GM19467 (cell line): ENCODE results near the gene ATP11C.
A peak's percentile ranks its signal among the peaks of the same experiment; 100 is the strongest.
"Not testable (repeated sequence)": the region's sequence is repeated elsewhere in the genome, so short reads cannot be mapped to it uniquely, and the experiment has no call there.

Source experiments
- ATAC-seq: cut with Tn5 transposase; IDR thresholded peaks from one replicate; pipeline ENCODE4 v1.9.1; 2021; ENCODE audit warnings: mild to moderate bottlenecking, moderate library complexity; ENCODE audit not compliant: unreplicated experiment

The ATP11C gene

DNA sequence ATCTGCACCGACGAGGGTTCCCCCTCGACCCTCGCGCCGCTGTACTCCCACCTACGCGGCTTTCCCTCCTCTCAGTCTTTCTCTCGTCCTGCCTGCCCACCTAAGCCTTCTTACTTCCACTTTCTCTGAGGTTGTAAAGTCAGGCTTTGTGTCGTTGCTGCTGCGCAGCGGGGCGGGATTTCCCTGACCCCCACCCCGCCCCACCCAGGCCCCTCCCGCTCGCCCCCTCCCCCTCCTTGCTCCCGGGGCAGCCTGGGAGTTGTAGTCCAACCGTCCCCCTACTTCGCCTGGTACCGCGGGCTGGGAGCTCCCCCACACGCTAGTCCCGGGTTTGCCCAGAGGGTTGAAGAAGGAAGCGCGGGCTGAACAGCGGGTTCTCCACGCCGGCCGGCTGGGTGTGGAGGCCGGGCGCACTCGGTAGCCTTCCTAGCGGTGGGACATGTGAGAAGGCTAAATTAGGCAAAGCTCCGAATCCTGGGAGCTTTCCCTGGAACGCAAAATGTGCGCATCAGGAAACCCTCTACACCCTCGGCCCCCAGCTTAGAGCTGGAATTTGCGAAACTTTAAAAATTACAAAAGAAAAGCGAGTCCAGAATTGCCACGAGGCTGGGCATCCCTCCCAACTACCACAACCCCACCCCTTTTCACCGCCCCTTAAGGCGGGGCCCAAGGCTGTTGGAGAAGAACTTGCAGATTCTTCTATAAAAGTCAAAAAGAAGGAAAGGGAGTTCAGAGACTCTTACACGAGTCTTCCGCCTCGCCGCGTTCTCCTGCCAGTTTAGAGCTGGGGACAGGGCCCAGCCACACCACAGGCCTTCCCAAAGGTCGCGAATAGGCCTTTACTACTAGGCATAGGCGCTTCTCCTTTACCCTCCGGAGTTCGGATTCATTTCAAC lies at the start of gene ATP11C:
Gene ATP11C (minus strand): TSS at position 153 of the 896 bp plus-strand sequence. CDS start 1,011 bp downstream, outside the sequence.
- ATAC-seq: peak; percentile 70

DNA sequence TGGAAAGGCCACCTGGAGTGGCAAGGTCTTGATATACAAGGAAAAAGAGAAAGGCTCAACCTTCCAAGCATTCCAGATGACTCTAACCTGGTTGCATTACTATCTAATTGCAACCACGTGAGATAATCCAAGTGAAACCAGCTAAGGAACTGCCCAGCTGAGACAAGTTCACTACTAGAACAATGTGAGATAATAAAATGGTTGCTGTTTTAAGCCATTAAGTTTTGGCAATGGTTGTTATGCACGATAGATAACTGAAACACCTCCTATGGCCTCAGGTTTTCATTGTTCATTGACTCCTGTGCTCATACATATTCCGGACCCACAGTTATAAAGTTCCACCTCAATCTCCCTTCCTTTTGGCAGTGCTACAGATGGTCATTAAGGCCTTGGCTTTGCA lies 41.6 kb upstream of the ATP11C start:
- ATAC-seq: no peak

DNA sequence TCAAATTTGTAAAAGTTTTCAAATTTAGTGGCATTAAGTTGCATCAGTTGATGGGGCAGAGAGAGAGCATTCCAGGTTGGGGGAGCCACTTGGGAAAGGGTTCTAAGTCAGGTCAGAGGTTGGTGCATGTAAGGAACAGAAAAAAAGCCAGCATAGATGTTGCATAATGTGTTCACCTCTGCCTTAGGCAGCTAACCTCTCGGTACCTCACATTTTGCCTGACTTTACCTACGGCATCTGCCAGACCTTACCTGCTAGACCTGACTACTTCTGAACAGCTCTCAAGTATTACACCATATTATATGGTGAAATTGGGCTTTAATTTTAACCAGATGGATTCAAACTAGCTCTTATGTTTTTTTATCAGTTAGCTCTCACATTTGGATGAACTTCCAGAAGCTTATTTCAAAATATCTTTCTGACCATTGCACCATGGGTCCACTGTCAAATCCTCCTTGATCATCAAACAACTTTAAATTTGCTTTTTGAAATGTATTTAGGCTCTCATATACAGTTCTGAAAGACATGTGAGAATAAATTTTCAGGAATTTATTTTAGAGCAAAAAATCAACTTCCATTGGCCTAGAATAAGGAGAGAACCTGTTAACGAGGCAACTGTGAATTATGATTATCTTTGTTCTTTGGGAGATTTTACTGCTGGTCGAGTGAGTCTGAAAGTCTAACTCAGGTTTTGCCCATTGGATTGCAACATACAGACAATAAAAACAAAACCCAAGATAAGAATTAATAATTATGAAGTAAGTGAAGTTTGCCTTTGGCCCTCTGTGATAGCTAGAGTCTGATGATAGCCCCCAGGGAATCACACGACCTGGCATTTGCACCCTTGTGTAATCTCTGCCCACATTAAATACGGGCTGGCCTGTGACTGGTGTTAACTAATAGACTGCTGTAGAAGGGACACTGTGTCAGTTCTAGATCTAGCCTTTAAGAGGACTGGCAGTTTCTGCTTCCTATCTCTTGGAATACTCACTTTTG lies 40.1 kb upstream of the ATP11C start:
- no peak for ATAC-seq

DNA sequence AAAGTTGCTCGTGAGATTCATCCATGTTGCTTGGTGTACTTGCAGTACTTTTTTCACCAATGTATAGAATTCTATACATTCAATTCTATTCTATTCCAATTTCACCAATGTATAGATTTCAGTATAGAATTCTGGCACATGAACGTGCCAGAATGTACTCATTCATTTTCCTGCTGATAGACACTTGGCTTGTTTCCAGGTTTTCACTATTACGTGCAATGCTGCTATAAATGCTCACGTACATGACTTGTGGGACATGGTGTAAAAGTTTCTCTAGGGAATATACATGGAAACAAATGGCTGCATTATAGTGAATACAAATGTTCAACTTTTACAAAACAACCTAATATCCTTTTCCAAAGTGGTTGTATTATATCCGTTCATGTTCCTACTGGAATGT lies 39.3 kb upstream of the ATP11C start:
- no peak for ATAC-seq

DNA sequence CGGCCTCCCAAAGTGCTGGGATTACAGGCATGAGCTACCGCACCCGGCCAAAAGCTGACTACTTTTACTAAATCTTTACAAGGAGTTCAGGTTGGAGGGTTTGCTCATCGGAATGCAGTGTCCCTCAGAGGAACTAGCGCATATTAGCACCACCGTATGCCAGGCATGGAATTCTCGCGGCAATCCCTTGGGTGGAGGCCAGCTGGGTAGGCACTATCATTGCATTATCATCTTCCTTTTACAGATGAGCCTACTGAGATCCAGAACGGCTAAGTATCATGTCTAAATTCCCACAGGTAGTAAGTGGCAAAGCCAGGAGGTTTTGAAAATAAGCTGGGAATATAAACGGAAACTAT lies 38.5 kb upstream of the ATP11C start:
- no peak for ATAC-seq

DNA sequence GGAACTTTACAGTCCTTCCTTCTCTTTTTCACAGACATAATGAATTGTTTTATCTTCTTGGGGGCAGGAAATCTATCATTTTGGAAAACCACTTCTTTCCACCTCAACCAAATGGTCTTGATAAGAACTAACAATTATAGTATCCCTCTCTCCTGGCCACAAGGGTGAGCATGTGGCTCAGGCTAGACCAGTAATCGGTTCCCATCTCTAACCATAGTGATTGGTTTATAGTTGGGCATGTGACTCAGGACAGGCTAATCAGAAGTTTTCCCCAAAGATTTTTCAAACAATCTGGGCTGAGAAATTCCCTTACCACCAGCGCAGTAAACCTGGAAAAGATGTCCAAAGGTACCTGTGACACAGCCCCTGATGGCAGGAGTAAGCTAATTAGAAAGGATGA lies 36.4 kb upstream of the ATP11C start:
- ATAC-seq: no peak

DNA sequence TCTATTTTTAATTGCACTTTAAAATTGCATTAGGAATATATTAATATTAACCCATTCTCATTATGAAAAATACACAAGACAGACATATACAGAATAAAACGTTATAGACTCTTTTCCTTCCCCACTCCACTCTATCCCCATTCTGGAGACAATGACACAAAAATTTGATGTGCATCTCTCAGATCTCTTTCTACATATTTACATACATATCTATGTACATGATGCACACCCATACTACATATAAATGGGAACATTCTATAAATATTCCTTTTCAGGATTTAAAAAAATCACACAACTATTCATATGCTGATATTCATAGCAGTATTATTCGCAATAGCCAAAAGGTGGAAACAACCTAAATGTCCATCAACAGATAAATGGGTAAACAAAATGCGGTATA lies 34.9 kb upstream of the ATP11C start:
- ATAC-seq: no peak

DNA sequence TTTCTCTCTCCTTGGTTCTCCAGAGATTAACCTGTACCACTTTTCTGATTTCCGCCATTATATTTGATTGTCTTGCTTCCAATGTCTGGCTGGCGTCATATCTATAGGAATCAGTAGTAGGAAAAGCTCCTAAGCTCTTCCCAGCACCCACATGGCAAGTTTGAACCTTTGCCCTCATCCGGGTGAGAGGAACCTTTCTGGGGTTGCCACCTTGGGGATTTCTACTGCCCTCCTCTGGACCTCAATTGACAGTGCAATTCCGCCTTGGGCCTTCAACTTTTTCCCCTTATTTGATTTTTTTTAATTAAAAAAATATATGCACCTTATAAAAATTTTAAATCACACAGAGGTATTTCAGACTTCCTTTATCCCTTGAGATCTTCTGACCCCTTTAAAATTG lies 34.4 kb upstream of the ATP11C start:
- ATAC-seq: no peak

DNA sequence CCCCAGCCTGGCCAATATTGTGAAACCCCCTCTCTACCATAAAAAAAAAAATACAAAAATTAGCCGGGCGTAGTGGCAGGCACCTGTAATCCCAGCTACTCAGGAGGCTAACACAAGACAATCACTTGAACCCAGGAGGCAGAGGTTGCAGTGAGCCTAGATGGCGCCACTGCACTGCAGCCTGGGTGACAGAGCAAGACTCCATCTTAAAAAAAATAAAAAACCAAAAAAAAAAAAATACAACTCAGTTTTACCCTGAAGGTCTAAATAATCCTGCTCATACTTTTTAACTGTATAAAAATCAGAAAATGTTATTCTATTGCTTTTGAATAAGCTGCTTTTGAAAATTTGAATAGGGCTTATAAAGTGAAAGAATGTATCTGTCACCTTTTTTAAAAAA lies 33.3 kb upstream of the ATP11C start:
- ATAC-seq: not testable (repeated sequence)

DNA sequence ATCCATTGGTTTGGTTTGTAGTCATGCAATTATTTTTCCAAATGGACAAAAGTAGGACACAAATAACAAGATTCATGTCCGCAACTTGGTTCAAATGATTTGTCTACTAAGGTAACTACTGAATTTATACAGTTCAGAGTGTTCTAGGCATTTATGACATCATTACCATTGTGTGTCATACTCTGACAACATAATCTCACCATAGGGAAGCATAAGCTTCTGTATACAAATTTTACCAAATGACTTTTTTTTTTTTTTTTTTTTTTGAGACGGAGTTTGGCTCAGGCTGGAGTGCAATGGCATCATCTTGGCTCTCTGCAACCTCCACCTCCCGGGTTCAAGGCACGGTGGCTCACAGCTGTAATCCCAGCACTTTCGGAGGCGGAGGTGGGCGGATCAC lies 32.6 kb upstream of the ATP11C start, which contains the start of gene CXorf66:
Gene CXorf66 (minus strand): TSS at position 101 of the 400 bp plus-strand sequence. CDS start 25 bp downstream, at position 76.
- ATAC-seq: no peak

DNA sequence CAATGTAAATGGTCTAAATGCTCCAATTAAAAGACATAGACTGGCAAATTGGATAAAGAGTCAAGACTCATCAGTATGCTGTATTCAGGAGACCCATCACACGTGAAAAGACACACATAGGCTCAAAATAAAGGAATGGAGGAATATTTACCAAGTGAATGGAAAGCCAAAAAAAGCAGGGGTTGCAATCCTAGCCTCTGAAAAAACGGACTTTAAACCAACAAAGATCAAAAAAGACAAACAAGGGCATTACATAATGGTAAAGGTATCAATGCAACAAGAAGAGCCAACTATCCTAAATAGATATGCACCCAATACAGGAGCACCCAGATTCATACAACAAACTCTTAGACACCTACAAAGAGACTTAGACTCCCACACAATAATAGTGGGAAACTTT lies 28.2 kb upstream of the ATP11C start:
- not testable (repeated sequence) for ATAC-seq

DNA sequence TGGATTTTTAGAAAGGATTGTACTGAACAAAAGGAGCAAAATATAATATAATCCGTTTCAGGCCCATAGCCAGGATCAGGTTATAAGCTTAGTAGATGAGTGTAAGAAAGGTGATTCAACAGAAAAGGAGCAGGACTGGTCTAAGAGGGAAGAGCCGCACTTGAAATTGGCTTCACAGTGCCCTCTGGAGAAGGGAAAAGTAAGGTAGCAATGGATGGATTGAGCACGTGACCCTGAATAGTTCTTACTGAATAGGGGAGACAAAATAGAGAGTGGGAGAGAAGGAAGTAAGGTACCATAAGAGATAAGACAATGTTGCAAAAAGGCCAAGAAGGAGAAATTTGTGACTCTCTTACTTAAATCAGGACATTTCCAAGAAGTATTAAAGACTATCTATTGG lies 16.9 kb upstream of the ATP11C start:
- no peak for ATAC-seq

DNA sequence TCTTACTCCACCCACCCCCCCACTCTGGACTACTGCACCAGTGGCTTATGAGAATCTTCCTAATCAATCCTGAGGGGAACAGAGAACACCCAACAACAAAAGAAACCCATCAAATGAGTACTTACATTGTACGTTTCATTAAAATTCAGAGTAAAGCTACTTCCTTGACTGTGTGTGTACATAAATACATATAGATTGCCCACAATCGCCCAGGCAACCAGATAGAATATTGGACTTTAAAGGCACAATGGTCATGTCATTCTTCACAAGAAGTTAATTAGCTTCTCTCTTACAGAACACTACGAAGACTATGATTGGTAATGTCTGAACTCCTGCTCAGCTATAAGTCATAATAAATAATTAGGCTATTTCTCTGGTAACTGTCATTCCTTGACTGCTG lies 12.2 kb upstream of the ATP11C start:
- ATAC-seq: no peak

DNA sequence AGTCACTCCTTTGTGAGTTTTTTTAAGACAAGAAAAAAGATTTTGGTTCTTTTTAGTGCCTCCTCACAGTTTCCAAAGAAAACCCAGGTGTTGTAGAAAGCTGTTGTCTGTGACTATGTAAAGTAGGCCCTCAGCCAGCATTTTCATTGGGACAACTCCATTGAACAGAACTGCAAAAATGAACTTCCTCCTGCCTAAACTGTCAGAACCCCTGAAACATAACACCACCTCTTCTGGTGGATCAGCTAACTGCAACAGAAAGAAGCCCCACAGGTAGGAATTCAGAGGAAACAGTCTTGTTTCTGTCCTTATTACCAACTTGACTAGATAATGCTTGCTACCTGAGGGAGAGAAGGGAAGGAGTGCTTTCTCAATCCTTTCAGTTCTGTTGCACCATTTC lies 3.4 kb upstream of the ATP11C start:
- no peak for ATAC-seq

DNA sequence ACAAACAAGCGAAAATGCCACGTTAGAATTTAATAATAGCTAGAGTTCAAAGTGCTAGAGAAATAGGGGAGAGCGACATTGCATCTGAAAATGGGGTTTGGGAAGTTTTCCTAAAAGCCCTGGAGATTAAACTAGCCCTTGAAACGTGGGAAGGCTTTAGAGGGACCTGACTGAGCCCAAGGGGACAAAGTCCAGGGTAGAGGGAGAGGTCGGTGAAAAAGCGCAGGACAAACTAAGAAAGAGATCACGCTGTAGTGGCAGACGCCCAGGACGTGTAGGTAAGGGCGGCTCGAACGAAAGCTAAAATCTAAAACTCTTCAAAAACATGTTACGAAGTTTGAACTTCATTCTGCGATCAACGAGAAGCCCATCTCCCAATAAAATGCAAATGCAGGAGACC lies 1.1 kb upstream of the ATP11C start:
- no peak for ATAC-seq

DNA sequence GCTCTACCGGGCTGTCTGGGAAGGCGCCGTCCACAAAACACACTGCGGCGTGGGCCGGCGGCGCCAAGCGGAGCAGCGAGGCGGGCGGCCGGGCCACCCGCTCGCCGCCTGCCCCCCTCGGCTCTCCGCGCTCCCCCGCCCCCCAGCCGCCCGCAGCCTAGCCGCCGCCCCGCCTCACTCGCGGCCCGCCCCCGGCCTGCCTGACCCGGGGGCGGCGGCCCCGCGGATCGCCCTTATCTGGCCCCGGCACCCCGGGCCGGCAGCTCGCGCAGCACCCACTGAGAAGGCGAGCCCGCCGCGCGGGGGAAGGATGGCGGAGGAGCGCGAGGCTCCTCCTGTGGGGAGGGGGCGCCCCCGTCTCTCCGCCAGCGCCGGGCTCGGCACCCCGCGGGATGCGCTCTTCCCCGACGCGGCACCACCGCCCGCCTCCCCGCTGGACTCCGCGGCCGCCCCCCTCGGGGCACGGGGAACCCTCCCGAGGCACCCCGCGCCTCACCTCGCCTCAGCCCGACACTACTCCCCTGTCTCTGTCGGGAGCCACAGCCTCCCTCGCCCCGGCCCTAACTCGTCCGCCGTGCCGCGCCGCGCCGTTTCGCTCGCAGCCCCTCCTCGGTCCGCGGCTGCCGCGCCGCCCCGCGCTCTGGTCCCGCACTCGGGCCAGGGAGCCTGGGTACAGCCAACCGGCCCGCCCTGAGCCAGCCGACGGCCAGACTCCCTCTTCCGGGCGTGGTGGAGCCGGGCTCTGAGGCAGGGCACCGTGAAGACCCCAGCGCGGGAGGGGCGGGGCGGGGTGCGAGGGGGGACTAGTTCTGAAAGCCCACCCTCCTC lies 566 bp downstream of the ATP11C start:
- peak; percentile 34 for ATAC-seq

DNA sequence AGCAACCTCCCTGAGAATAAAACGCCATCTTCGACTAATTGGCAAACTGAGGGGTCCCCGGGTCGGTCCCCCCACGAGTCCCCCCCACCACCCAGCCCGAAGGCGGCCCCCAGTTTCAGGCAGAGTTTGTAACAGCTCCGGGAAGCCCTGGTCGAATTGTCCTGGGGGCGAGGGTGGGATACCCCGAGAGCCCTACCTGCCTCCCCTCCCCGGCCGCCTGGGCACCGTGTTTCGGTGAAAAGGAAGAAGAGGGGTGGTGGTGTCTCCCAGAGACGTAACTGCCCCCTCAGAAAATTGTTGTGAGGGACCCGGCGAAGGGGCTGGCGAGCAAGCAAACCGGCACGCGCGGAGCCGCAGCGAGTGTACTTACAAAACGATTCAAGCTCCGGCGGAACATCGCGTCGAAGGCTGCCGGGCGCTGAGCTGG lies 1.2 kb downstream of the ATP11C start:
- ATAC-seq: no peak

DNA sequence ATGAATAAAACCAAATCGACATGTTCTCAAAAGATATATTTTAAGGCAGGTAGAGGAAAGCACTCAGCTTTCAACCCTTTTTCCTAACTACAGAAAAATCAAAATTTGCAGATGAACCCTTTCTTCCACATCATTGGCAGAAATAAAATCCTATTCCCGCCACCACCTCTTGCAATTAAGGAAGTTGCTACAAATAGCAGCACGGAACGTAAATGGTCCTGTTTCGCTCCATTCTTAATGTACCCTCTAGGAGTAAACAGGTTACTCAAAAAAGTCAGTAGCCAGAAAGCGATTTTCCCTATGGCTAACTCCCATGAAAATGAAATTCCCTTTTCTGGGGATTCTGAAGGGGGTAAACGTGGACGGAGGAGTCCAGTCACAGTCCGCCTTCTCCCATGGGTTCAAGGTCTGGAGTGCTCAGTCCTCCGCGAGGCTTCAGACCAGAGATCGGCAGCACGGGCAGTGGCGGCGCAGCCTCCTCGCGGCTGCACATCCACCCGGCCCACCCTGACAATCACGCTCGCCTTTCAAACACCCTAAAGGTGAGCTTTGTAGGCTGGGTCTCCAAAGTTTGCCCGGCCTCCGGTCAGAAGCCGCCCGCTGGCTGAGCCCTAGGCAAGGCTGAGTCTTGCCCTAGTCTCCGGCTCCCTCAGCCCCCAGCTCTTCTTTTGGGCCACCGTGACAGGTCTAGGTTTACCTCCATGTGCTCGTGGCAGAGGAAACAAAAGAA lies 1.8 kb downstream of the ATP11C start:
- peak; percentile 24 for ATAC-seq

DNA sequence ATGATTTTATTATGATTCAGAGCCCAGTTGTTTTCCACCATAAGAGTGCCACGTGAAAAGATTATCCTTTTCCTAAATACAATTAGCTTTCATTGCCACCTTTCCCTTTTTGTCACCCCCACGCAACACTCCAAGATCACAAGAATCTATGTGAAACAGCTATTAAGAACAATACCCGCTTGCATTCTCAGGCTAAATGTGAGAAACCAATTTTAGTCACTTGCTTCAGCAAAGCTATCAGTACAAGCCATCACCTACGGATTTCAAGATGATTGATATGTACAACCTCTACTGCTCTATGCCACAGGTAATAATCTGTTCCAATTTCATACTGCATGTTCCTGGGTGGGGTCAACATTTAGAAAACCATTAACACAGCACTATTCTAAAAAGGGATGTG lies 2.5 kb downstream of the ATP11C start:
- no peak for ATAC-seq

DNA sequence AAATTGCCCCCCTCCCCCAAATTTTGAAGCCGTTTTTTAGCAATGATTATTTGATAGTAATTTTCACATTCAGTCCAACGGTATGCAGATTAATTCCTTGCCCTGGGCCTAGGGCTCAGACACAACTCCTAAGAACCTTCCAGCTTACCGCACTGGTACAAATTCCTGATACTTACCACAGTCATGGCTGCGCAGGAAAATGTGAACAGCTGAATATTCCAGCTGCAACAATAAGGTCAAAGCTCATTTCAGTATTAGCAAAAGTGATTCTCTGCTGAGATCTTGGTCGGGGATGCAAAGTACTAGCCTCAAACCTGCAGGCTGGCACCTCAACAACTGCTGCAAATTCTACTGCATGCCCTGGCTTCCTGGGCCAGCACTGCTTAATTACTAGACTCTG lies 3.0 kb downstream of the ATP11C start:
- no peak for ATAC-seq
